Epidermal melanocyte (primary cell): Measurements from ENCODE around the gene LYRM4.
"Not testable (repeated sequence)": the region's sequence is repeated elsewhere in the genome, so short reads cannot be mapped to it uniquely, and the experiment has no call there.

Experiments
- DNase-seq: peaks from one replicate; pipeline ENCODE4 v3.0.0; 2011; ENCODE audit warnings: low spot score; ENCODE audit not compliant: insufficient read length

The LYRM4 gene

GRCh38 chr6:5082487-5083306 is 178.1 kb downstream of the LYRM4 start:
- DNase-seq, result no peak

DNA sequence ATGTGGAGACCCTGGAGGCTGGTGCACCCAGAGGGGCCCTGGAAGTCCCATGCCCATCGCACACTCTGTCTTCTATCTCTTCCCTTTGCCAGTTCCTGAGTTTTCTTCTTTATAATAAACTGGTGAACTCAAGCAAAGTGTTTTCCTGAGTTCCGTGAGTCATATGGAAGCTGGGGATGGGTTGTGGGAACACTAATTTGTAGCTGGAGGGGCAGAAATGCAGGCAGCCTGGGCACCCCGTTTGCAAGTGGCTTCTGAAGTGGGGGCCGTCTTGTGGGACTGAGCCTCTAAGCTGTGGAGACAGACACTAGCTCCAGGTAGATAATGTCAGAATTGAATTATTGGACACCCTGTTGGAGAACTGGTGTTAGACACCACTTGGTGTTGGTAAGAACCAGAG is 178.8 kb downstream of the LYRM4 start:
- no peak for DNase-seq

DNA sequence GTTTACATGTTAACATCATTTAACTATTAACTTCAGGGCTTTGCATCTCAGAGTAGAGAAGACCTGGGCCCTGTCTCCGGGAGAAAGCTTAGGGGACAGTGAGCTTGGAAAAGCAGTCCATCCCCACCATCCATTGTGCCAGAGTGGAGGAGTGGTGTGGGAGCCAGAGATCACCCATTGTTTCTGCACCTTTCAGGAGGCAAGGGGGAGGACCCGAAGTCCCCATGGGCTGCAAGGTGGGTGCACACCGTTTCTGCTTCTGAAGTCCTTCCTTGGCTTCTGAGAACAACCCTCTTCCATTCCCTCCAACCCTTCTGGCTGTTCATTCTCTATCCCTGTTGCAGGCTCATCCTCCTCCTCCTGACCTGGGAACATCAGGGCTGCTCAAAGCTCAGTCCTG is 179.6 kb downstream of the LYRM4 start:
- no peak for DNase-seq

DNA sequence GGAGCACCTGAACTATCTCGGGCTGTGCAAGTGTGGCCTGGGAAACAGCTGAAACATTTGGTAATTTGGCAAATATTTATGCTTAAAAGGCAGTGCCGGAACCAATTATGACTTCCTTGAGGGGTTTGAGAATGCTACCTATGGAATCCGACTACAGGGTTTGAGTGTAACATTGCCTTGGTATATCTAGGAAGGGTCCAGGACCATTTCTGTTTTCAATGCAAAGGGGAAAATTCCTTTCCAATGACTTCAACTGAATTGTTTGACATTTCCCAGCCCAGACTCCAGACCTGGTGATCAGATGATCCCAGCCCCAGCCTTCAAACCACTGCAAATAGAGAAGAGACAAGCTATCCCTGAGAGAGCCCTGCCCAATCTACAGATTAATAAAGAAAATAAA is 180.2 kb downstream of the LYRM4 start:
- no peak for DNase-seq

- DNase-seq, result no peak
Measured at GRCh38 chr6:5079692-5080091, 181.1 kb downstream of the LYRM4 start.

DNA sequence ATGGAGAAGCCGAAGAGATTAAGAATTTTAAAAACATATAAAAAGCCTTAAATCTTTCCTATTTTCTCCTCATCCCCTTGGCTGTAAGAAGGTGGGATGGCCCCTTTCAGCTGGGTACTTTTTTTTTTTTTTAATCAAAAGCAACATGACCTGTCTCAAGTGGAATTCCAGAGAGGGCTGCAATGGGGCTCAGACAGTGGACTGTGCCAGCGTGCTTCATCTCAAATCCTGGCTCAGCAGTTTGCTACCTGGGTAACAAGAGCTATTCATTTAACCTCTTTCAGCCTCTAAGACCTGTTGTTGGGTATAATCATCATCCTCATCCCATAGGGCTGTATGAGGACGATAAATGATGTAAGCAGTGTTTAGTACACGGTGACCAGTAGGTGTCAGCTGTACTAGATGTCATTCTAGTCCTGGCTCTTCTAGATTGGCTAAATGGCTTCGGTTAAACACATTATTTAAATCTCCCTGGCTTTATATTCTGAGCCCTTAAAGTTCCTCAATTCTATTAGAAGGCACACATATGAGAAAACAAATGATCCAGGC is 182.6 kb downstream of the LYRM4 start:
- no peak for DNase-seq

- DNase-seq, result no peak
Measured at GRCh38 chr6:5076931-5077330, 183.8 kb downstream of the LYRM4 start.

DNA sequence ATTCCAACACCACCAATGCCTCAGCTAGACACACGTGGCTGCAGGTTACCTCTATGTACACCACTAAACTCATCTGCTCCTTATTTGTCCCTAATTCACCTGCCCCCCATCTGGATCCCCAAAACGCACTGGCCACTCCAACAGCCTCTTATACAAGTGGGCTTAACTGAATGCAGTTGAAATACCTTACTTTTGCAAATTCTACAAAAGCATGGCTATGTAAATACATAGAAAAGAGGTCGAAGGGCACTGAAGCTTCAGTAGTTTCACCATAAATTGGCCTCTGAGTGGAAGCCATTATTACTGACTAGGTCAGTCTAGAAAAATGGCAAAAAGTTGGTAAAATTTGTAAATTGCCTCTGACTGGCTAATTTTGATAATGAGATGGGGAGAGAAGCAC is 186.8 kb downstream of the LYRM4 start:
- DNase-seq, result no peak

- no peak for DNase-seq
Measured at GRCh38 chr6:5072440-5072839, 188.3 kb downstream of the LYRM4 start.

- DNase-seq, result no peak
Measured at GRCh38 chr6:5071216-5071615, 189.5 kb downstream of the LYRM4 start.

DNA sequence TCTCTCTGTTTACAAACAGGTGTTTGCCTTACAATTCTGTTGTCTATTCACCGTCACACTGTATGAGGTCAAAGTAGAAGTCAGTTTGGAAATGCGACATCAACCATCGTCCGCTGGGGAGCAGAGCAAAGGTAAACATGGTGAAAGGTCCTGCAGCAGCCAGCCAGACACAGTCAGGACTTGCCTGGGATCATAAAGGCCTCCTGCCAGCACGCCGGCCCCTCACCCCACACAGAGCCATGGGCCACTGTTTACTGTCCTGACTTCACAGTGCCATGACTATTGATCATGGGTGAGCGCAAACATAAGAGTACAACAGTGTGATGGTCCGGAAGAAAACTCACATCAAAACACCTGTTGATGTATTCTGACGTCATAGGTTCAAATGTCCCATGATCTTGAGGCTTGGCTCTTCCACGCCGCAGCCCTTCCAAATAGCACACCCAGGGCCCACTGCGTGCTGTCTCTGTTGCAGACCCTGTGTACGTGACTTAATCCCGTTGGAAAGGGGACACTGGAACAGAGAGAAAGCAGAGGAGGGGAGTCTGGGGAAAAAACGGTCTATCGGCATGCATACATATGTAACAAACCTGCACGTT is 192.5 kb downstream of the LYRM4 start:
- DNase-seq, result no peak

GRCh38 chr6:5067305-5067704 is 193.4 kb downstream of the LYRM4 start:
- DNase-seq, result no peak

- no peak for DNase-seq
Measured at GRCh38 chr6:5066456-5067093, 194.2 kb downstream of the LYRM4 start.

DNA sequence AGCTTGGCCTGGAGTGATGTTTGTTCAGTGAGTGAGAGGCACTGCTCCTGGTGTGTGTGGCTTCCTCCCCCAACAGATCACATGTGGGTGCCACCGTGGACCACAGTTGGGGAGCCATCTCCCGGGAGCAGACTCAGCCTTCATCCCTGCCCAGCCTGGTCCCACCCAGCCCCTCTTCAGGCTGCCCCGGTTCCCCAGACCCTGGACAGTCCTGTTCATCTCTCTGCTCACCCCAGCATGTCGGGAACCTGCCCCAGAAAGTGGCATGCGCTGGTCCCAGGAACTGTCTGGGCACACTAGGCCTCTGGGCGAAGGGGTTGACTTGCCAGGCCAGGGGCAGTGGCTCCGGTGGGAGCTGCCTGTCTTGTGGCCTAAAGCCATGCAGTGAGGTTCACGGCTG is 197.1 kb downstream of the LYRM4 start:
- DNase-seq, result no peak

GRCh38 chr6:5061152-5061551 is 199.6 kb downstream of the LYRM4 start:
- DNase-seq, result no peak

GRCh38 chr6:5060439-5060838 is 200.3 kb downstream of the LYRM4 start:
- DNase-seq, result not testable (repeated sequence)

DNA sequence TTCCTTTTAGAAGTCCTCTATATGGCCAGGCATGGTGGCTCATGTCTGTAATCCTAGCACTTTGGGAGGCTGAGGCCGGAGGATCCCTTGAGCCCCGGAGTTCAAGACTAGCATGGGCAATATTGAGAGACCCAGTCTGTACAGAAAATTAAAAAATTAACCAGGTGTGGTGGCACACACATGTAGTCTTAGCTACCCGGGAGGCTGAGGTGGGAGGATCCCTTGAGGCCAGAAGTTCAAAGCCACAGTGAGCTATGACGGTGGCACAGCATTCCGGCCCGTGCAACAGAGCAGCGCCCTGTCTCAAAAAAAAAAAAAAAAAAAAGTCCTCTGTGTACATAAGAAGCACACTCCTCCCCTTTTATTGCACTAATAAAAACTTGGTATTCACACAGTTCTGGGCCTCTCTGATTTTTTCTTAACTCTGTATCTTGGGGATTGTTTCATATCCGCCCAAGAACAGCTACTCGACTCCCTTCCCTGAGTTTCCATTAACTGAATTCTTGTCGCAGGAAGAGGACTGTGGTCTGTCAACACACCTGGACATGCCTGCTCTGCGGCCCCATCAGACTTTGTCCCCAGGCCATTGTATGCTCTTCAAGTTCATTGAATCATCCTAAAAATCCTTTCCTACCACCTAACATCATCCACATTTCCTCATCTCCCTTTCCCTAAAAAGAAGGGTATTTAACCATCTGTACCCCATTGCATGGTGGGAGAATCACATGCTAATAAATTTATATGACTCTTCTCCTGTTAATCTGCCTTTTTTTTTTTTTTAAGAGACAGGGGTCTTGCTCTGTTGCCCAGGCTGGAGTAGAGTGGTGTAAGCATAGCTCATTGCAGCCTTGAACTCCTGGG is 201.5 kb downstream of the LYRM4 start:
- DNase-seq, result no peak
